ENCODE data around the gene TBPL1.
"Not testable (repeated sequence)": the region's sequence is repeated elsewhere in the genome, so short reads cannot be mapped to it uniquely, and the experiment has no call there.

Gene TBPL1

DNA sequence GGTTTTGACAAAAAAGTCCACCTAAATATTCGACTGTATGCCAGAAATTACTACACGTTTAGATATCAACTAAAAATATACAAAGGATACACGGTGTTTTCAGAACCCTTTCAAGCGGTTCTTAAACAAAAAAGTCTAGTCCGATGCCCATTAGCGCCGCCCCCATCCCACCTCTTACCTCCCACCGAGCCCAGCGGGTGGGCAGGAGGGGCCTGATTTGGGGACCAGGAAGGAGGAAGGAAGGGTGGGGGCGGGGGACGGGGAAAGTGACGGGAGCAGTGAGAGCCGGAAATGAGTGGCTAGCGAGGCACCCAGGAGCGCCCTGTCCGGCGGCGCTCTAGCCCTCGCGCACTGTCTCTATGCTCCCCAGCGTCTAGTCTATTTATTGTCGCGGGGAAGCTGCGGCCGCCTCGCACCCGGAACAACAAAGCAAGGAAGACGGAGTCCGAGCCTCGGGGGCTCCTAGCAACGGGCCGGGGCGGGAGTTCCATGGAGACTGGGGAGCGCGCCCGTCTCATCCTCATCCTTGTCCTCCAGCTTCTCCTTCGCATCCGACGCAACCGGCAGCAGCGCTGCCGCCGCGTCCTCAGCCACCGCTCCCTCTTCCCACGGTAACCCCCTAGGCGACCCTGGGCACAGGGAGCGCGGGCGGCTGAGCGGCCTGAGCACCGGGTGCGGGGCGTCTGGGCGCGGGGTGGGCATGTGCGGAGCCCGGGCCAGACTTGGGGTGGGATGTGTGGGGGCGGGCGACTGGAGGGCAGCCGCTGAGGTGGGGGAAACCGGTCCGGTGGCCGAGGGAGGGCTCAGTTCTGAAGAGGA is at the start of gene TBPL1:
TSS of gene TBPL1 (plus strand) at position 410 of the 819 bp plus-strand sequence. CDS start 26,902 bp downstream, outside the sequence.
- peak; percentile 97 for DNase-seq

- no peak for DNase-seq
Observed at GRCh38 chr6:133903855-133904254, 49.2 kb upstream of the TBPL1 start.

DNA sequence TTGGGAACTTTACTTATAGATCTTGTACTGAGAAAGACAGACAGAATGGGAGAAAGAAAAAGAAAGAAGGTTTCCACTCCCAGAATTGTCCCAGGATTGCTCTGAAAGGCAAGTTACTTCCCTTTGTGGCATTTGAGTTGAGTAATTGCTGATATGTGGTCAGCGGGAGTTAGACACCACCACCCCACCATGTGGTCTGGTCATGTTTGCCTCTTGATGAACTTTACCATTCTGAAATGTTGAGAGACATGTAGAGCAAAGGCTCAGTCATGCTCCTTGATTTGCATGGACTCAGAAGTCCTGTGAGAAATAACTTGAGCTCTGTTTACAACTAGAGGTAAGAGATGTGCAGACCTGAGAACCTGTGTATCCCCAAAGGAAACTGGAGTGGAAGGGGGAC is 47.0 kb upstream of the TBPL1 start:
- DNase-seq = no peak

DNA sequence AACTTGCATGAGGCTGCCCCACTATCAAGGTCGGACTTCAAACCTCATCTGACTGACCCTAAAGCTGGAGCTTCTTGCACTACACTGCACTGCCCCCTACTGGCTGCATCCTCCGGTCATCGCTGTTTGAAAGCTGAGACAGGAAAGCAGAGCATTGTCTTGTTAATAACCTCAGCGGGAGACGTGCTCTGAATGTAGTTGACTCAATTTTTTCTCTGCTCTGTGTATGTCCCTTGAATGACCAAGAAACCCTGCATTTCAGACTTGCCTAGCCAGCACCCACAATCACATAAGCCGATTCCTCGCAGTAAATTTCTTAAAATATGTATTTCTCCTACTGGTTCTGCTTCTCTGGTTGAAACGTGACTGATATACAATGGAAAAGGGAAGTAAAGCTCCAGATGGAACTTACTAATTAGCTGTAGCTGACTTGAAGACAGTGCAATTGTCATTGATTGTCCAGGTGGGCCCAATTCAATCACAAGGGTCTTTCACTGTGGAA is 36.3 kb upstream of the TBPL1 start:
- DNase-seq = peak; percentile 84 to 87

- DNase-seq = no peak
Observed at GRCh38 chr6:133917781-133918180, 35.2 kb upstream of the TBPL1 start.

DNA sequence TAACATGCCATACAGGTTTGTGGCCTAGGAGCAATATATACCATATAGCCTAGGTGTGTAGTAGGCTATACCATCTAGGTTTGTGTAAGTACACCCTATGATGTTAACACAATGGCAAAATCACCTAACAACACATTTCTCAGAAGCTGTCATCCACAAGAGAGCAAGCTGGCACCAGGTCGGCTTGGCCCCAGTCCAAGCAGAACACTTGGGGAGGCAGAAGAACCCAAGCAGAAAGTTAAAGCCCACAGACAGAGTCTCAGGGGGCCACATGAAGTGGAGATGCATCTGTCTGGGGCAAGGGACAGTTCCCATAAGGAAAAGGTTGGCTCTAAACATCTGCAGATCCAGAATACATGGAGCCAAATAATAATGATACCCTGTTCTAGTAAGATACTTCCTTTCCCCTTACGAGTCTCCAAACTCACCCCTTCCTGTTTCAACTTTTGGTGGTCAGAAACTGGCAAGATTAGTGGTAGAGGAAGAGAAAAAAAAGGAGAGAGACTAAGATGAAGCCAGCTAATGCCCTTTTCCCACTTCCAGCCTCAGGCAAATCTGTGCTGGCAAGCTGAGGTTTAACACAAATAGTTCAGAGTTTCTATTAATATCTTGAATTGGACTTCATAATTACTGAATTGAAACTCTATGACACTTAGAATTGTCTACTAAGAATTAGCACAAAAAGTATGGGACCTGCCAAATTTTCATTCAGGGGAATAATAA is 34.7 kb upstream of the TBPL1 start:
- no peak for DNase-seq

DNA sequence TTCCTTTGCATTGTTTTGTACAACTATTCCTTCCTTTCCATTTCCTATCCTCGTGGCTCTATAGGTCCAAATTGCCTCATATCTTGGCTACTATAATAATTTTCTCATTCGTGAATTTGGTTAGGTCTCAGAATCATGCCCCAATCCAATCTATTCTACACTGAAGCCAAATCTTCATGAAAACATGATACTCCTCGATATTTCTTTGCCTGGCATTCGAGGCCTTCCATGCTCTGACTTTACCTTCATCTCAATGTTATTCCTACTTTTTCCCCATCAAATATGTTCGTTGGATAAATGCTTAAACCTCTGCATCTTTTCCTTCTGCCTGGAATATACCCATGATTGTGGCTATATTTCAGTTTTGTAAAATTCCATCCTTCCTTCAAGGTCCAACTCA is 33.7 kb upstream of the TBPL1 start:
- DNase-seq = no peak

- DNase-seq = peak; percentile 64 to 69
Observed at GRCh38 chr6:133921249-133921859, 31.7 kb upstream of the TBPL1 start.

DNA sequence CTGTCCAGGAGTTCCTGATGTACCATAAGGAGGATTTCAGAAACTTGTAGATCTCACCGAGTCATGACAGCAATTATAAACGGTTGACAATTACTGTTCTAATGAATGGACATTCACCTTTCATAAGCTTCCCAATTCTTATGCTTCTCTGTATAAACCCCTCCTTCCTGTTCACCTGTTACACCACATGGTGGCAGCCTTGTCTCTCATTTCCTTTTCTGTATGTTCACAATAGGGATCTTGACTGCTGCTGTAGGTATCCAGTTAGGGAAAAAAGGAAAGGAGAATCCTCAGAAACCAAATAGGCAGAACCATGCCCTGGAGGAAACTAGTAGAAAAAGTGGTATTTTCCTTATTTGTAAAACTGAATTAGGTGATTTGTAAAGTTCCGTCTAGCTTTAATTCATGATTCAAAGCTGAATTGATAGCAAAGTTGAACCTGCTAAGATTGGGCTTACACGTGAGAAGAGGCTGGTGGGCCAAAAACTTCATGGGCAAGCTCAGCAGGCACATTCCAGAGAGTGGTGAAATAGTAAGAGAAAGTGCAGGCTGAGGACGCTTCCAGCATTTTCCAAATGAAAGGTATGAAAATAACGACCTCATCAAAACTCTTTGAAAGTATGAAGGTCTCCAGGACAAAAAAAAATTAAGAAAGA is 29.0 kb upstream of the TBPL1 start:
- peak; percentile 67 to 81 for DNase-seq

- not testable (repeated sequence) for DNase-seq
Observed at GRCh38 chr6:133931221-133931620, 21.8 kb upstream of the TBPL1 start.

- DNase-seq = not testable (repeated sequence)
Observed at GRCh38 chr6:133936352-133936751, 16.7 kb upstream of the TBPL1 start.

- no peak for DNase-seq
Observed at GRCh38 chr6:133937909-133938308, 15.1 kb upstream of the TBPL1 start.

DNA sequence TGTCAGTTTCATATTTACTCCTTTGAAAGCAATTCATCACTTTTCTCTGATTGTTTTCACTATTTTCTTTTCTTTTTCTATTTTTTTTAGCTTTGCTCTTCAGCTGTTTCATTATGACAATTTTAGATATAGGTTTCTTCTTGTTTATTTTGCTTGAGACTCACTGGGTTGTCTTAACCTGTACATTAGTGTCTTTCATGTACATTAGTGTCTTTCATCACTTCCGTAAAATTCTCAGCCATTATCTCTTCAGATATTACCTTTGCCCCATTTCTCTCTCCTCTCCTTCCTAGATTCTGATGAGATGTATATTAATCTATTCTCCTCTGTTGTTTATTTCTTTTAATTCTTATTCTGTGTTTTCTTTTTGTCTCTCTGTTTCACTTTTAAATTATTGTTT is 14.5 kb upstream of the TBPL1 start:
- no peak for DNase-seq

DNA sequence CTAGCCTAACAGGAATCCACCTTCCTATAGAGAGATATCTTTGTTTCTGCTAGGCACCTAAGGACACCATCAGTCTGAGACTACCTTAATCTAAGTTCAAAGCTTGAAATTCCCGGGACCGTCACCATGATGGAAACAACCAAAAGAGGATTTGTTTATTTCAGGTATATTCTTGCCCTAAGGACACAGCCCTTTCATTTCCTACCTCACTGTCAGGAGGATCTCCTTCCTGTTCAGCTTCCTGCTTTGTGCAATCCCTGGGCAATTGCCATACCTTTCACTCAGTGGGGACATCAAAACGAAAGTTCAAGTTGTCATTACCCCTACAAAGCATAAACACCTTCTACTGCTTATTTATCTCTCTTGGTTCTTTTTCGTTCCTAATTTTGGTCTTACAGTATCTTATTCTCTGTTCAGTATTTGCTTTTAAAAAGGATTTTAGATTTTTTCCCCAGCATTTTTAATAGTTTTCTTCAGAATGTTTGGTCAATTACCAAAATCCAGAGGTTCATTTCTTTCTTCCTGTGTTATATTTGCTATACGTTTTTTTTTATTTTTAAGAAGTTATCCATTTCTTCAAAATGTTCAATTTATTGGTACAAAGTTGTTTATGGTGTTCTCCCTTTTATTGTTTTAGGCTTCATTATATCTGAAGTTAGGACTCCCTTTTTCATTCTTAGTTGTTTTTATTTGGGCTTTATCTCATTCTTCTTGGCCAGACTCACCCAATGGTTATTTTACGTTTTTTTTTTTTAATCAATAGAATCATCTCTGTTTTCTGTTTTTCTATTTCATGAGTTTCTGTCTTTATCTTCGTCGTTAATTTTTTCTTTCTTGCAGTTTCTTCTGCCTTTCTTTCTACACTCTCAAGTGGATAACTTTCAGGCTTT is 13.0 kb upstream of the TBPL1 start:
- no peak for DNase-seq

DNA sequence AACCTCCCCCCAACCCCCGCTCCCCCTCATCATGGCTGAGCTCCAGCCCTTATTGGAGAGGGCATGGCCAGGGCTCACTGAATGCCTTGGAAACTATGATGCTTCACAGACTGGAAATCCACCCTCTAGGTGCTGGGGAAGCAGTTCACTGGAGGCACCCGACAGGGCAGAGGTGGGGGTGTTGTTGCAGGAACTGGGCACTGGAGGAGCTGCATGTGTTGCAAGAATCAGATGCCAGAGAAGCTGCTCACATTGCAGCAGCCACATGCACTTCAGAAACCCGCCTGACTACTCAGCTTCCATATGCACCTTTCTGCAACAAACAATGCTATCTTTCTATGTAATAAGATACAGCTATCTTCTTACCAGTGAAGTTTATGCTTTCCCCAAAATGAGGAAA is 7.9 kb upstream of the TBPL1 start:
- DNase-seq = no peak

DNA sequence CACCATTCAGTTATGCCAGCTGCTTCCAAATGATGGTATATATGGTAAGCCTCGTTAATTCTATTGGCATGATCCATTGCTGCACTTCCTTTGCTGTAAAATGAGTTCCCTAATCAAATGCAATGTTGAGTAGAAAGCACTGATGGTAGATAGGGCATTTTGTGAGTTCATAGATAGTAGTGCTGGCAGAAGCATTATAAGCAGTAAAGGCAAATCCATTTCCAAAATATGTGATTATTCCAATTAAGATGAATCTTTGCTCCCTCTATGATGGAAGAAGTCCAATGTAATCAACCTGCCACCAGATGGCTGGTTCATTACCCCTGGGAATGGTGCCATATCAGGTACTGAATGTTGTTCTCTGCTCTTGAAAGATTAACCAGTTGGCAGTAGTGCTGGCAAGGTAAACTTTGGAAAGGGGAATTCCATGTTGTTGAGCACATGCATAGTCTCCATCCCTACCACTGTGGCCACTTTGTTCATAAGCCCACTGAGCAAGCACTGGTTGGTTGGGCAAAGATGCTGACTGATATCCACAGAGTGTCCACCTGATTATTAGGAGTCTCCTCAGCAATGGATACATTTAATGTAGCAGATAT is 5.6 kb upstream of the TBPL1 start:
- DNase-seq = peak in 1 of 2 experiments; percentile 23

- DNase-seq = no peak
Observed at GRCh38 chr6:133948472-133948871, 4.6 kb upstream of the TBPL1 start.

DNA sequence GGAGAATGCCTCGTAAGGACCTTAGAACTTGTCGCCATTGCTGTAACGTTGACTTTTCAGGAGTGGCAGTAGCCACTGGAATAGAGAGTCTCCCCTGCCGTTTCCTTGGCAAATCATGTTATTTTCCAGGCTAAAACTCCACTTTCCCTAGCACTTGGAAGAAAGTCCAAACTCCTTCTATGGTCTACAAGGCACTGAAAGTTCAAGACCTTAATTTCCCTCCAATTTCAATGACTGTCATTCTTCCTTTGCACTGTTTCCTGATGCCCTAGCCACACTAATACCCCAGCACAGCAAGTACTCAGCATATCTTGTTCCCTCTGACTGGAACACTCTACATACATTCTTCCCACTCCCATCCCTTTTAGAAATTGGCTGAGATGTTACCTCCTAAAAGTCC is 1.8 kb upstream of the TBPL1 start:
- DNase-seq = no peak

GRCh38 chr6:133951881-133952814 is 876 bp upstream of the TBPL1 start:
- DNase-seq = peak; percentile 60 to 71
